Measurements from ENCODE around the gene ATXN10.

Gene ATXN10

DNA sequence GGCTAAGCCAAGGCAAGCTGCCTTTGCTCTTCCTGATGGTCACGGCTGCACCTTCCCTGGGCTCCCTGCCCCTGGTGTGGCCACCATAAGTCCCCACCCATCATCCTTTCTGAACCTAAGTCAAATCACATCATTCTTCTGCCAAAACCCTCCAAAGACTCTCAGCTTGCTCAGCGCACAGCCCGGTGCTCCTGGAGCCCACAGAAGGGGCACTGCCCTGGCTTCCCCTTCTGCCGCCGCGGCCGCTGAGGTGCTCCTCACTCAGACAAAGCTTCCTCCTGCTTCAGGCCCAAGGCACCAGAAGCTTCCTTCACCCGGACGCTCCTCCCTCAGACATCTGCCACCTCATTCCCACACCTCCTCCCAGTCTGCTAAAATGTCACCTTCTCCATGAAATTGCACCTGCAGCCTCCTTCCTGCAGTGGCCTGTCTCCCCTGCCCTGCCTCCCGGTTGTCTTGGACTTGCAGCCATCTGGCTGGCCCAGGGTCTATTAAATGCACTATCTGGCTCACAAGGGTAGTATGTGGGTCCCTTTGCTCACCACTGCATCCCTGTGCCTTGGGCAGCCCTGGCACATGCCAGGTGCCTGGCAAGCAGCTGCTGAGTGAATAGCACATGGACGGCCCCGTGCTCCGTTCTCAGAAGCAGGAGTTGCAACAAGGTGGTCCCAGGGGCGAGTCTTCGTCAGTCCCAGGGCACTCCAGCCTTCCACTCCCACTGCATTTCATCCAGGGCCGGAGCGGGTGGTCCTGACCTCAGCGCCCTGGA is 197.1 kb downstream of the ATXN10 start:
- no peak overlapping the region for H3K9ac ChIP-seq (ENCODE audit: low read depth, low read length)
- no peak overlapping the region for H3K27ac ChIP-seq (ENCODE audit: low read length)
- peaks cover 68% of the 10 kb centered on the region for H3K27me3 ChIP-seq (ENCODE audit: insufficient read depth, low read length)
- H3K36me3 ChIP-seq (ENCODE audit: insufficient read depth, low read depth, low read length), result no peaks in the 10 kb centered on the region
- no peak overlapping the region for H3K4me3 ChIP-seq (ENCODE audit: low read length)
- H3K9me3 ChIP-seq (ENCODE audit: insufficient read depth, low read depth, low read length), result peaks cover 4% of the 10 kb centered on the region; the same call in 1 of the 2 replicates
- no peaks in the 10 kb centered on the region for H3K4me1 ChIP-seq (ENCODE audit: insufficient read depth, low read length)

GRCh38 chr22:45869340-45869847 is 197.8 kb downstream of the ATXN10 start:
- H3K27me3 ChIP-seq (ENCODE audit: insufficient read depth, low read length), result peaks cover 69% of the 10 kb centered on the region
- no peaks in the 10 kb centered on the region for H3K4me1 ChIP-seq (ENCODE audit: insufficient read depth, low read length)
- no peaks in the 10 kb centered on the region for H3K36me3 ChIP-seq (ENCODE audit: insufficient read depth, low read depth, low read length)
- H3K9me3 ChIP-seq (ENCODE audit: insufficient read depth, low read depth, low read length), result peaks cover 4% of the 10 kb centered on the region; the same call in 1 of the 2 replicates
- no peak overlapping the region for H3K27ac ChIP-seq (ENCODE audit: low read length)
- no peak overlapping the region for H3K4me3 ChIP-seq (ENCODE audit: low read length)
- H3K9ac ChIP-seq (ENCODE audit: low read depth, low read length), result no peak overlapping the region

- Histone ChIP-seq H3K36me3 (ENCODE audit: insufficient read depth, low read depth, low read length) (no peaks in the 10 kb centered on the region), H3K27me3 (ENCODE audit: insufficient read depth, low read length) (peaks cover 63% of the 10 kb centered on the region), H3K27ac (ENCODE audit: low read length) (no peak overlapping the region), H3K4me1 (ENCODE audit: insufficient read depth, low read length) (no peaks in the 10 kb centered on the region), H3K9me3 (ENCODE audit: insufficient read depth, low read depth, low read length) (peaks cover 4% of the 10 kb centered on the region; the same call in 1 of the 2 replicates), H3K4me3 (ENCODE audit: low read length) (no peak overlapping the region), H3K9ac (ENCODE audit: low read depth, low read length) (no peak overlapping the region)
Measured at GRCh38 chr22:45870011-45870410, 198.4 kb downstream of the ATXN10 start.

DNA sequence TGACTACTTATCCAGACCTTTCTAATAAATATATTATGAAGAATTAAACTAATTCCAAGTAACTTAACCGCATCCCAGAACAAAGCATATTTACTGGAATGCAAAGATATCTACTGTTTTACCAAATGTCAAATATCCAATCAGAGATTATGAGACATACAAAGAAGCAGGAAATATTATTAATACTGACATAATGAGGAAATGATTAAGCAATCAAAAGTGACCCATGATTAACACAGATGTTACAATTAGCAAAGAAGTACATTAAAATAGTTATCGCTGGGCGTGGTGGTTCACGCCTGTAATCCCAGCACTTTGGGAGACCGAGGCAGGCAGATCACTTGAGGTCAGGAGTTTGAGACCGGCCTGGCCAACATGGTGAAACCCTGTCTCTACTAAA is 200.1 kb downstream of the ATXN10 start:
- Histone ChIP-seq H3K4me1 (ENCODE audit: insufficient read depth, low read length) (no peaks in the 10 kb centered on the region), H3K4me3 (ENCODE audit: low read length) (no peak overlapping the region), H3K27ac (ENCODE audit: low read length) (no peak overlapping the region), H3K9ac (ENCODE audit: low read depth, low read length) (no peak overlapping the region), H3K9me3 (ENCODE audit: insufficient read depth, low read depth, low read length) (peaks cover 4% of the 10 kb centered on the region; the same call in 1 of the 2 replicates), H3K27me3 (ENCODE audit: insufficient read depth, low read length) (peaks cover 51% of the 10 kb centered on the region), H3K36me3 (ENCODE audit: insufficient read depth, low read depth, low read length) (no peaks in the 10 kb centered on the region)

- Histone ChIP-seq H3K4me1 (ENCODE audit: insufficient read depth, low read length) (no peaks in the 10 kb centered on the region), H3K9me3 (ENCODE audit: insufficient read depth, low read depth, low read length) (peaks cover 4% of the 10 kb centered on the region; the same call in 1 of the 2 replicates), H3K36me3 (ENCODE audit: insufficient read depth, low read depth, low read length) (no peaks in the 10 kb centered on the region), H3K9ac (ENCODE audit: low read depth, low read length) (no peak overlapping the region), H3K4me3 (ENCODE audit: low read length) (no peak overlapping the region), H3K27ac (ENCODE audit: low read length) (no peak overlapping the region), H3K27me3 (ENCODE audit: insufficient read depth, low read length) (peaks cover 51% of the 10 kb centered on the region)
Measured at GRCh38 chr22:45872659-45873263, 201.1 kb downstream of the ATXN10 start.

- H3K27ac ChIP-seq (ENCODE audit: low read length), result no peak overlapping the region
- H3K4me1 ChIP-seq (ENCODE audit: insufficient read depth, low read length), result peaks cover 5% of the 10 kb centered on the region; the same call in 1 of the 2 replicates
- H3K9ac ChIP-seq (ENCODE audit: low read depth, low read length), result no peak overlapping the region
- peaks cover 4% of the 10 kb centered on the region; the same call in 1 of the 2 replicates for H3K9me3 ChIP-seq (ENCODE audit: insufficient read depth, low read depth, low read length)
- H3K27me3 ChIP-seq (ENCODE audit: insufficient read depth, low read length), result peaks cover 54% of the 10 kb centered on the region
- H3K36me3 ChIP-seq (ENCODE audit: insufficient read depth, low read depth, low read length), result no peaks in the 10 kb centered on the region
- no peak overlapping the region for H3K4me3 ChIP-seq (ENCODE audit: low read length)
Measured at GRCh38 chr22:45876136-45877035, 204.8 kb downstream of the ATXN10 start.

DNA sequence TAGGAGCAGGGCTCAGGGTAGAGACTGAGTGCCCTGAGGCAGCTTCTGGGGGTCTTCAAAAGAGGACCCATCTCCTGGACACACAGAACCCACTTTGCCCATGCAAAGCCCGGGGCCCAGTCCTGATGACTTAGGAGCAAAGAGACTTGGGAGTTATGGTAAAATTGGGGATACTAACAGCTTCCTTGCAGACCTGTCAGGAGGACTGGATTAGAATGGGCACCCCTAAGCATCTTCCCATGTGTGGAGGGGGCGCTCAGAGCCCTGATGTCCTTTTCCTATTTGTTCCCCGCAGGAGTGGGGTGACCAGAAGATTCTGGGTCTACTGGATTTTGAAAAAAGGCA is 205.4 kb downstream of the ATXN10 start:
- Histone ChIP-seq H3K27ac (ENCODE audit: low read length) (no peak overlapping the region), H3K4me1 (ENCODE audit: insufficient read depth, low read length) (peaks cover 5% of the 10 kb centered on the region; the same call in 1 of the 2 replicates), H3K36me3 (ENCODE audit: insufficient read depth, low read depth, low read length) (no peaks in the 10 kb centered on the region), H3K9ac (ENCODE audit: low read depth, low read length) (no peak overlapping the region), H3K9me3 (ENCODE audit: insufficient read depth, low read depth, low read length) (peaks cover 4% of the 10 kb centered on the region; the same call in 1 of the 2 replicates), H3K27me3 (ENCODE audit: insufficient read depth, low read length) (peaks cover 60% of the 10 kb centered on the region), H3K4me3 (ENCODE audit: low read length) (no peak overlapping the region)

DNA sequence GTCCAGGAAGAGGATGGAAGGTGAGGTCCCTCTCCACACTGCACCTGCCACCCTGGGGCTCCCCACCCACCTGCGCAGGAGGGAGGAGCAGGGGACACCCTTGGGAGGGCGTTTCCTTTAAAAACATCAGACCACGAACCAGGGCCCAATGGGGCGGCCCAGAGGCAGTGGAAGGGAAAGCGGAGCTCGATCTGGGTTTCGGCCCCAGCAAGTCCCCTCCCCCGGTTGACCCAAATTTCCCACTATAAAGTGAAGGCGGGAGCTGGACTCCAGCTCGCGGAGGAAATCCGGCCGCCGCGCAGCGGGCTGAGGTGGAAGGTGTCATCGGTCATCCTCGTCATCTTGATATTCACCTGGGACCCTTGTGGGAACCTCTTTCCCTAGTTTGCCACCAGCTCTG is 206.0 kb downstream of the ATXN10 start:
- no peak overlapping the region for H3K9ac ChIP-seq (ENCODE audit: low read depth, low read length)
- H3K9me3 ChIP-seq (ENCODE audit: insufficient read depth, low read depth, low read length), result peaks cover 4% of the 10 kb centered on the region; the same call in 1 of the 2 replicates
- H3K4me1 ChIP-seq (ENCODE audit: insufficient read depth, low read length), result peaks cover 5% of the 10 kb centered on the region; the same call in 1 of the 2 replicates
- no peak overlapping the region for H3K27ac ChIP-seq (ENCODE audit: low read length)
- no peak overlapping the region for H3K4me3 ChIP-seq (ENCODE audit: low read length)
- no peaks in the 10 kb centered on the region for H3K36me3 ChIP-seq (ENCODE audit: insufficient read depth, low read depth, low read length)
- H3K27me3 ChIP-seq (ENCODE audit: insufficient read depth, low read length), result peaks cover 66% of the 10 kb centered on the region

GRCh38 chr22:45878051-45878781 is 206.6 kb downstream of the ATXN10 start:
- no peaks in the 10 kb centered on the region for H3K9me3 ChIP-seq (ENCODE audit: insufficient read depth, low read depth, low read length)

DNA sequence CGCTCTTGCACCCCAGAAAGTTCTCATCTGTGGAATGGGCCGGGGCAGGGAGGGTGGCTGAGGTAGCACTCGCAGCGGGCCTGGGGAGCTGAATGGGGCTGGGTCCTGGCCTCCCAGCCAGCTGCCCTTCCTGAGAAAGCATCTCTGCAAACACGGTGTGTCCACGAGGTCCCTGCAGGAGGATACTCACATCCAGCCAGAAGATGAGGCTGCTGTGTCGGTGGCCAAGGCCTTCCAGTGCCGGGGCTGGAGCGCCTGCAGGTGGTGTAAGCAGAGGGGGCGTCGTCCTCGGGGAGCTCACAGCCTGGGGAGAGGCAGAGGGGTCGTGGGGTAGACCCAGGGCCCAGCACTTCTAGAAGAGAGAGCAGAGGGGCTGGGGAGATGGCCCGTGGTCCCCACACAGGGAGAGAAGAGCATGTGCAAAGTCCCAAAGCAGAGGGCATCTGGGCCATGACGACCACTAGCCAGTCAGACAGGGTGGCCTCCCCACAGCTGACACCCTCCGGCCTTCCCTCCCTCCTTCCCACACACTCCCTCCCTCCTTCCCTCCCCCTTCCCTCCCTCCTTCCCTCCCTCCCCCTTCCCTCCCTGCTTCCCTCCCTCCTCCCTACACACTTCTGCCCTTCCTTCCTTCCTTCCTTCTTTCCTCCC is 207.4 kb downstream of the ATXN10 start:
- peaks cover 64% of the 10 kb centered on the region for H3K27me3 ChIP-seq (ENCODE audit: insufficient read depth, low read length)
- no peaks in the 10 kb centered on the region for H3K9me3 ChIP-seq (ENCODE audit: insufficient read depth, low read depth, low read length)
- no peaks in the 10 kb centered on the region for H3K36me3 ChIP-seq (ENCODE audit: insufficient read depth, low read depth, low read length)
- no peak overlapping the region; the same call in 1 of the 2 replicates for H3K4me3 ChIP-seq (ENCODE audit: low read length)
- H3K4me1 ChIP-seq (ENCODE audit: insufficient read depth, low read length), result peaks cover 5% of the 10 kb centered on the region; the same call in 1 of the 2 replicates
- H3K27ac ChIP-seq (ENCODE audit: low read length), result no peak overlapping the region
- no peak overlapping the region for H3K9ac ChIP-seq (ENCODE audit: low read depth, low read length)

More at GRCh38 chr22:45878051-45878781, 206.6 kb downstream of the ATXN10 start:
- H3K27me3 ChIP-seq (ENCODE audit: insufficient read depth, low read length), result peaks cover 66% of the 10 kb centered on the region
- no peak overlapping the region for H3K9ac ChIP-seq (ENCODE audit: low read depth, low read length)
- no peak overlapping the region for H3K27ac ChIP-seq (ENCODE audit: low read length)
- peaks cover 5% of the 10 kb centered on the region; the same call in 1 of the 2 replicates for H3K4me1 ChIP-seq (ENCODE audit: insufficient read depth, low read length)
- H3K4me3 ChIP-seq (ENCODE audit: low read length), result no peak overlapping the region; the same call in 1 of the 2 replicates
- H3K36me3 ChIP-seq (ENCODE audit: insufficient read depth, low read depth, low read length), result no peaks in the 10 kb centered on the region
